ENCODE results near the gene SYT15. TPM values are rescaled to one million over a fixed set of nuclear protein-coding genes. Genes with fewer than 3 reads are reported as not detected.

Gene SYT15
- not detected in 2 replicates for total RNA-seq

DNA sequence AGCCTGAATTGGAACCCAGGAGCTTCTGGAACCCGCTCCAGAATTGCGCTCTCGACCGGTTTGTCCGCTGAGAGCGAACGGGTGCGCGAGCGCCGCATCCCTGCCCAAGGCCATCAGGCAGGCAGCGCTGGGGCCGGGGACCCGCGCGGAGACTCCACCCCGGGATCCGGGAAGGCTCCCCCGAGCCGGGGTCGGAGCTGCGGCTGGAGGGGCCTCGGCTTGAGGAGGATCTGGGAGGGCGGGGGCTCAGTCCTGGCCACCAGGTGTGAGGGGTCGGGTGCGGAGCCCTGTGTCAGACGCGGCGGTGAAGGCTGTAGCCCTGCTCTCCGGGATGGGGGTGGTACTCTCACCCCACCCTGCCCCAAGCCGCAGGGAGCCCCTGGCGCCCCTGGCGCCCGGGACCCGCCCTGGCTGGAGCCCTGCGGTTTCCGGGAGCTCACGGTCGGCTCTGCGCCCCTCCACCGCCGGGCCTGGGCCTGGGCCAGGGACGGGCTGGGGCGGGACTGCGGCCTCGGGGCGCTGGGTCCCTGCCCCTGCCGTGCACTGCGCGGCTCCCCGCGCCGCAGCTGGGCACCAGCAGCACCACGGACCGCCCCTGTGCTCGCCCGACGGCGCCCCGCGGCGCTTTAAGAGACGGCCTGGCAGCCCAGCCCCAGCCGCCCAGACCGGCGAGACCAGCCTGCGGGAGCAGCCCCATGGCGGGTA, at the start of gene SYT15:
SYT15 (plus strand) TSS at position 655 of the 705 bp plus-strand sequence; CDS start at position 696, 41 bp downstream.

DNA sequence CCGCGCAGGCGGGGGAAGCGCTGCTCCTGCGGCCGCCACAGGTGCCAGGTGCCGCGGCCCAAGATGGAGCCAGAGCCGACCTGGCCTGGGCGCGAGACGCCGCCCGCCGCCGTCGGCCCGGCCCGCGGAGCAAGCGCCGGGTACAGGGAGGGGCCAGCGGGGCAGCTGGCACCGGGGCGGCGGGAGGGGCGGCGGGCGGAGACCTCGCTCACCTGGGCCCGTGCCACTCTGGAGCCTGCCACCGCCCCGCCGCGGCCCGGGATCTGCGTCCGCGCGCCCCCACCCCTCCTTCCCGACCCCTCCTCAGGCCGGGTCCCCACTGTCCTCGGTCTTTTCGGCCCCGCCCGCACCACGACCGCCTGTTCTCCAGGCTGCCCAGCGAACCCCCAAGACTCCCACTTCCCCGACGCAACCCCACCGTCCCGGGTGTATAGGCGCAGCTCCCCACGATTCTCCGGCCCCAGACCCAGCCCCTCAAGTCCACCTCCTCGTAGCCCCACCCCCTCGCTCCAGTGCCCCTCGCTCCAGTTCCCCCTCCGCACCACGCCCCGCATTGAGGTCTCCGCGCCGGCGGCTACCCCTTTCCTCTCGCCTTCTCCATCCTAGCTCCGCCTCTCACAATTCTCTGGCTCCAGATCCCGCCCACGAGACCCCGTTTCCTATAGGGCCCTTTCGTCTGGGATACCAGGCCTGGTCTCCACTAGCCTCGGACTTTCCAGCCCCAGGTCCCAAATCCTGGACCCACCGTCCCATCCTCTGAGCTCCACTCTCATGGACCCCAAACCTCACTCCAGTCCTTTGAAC, 22.2 kb upstream of the SYT15 start, which contains the start of gene GPRIN2:
GPRIN2 (minus strand) TSS at position 144 of the 804 bp plus-strand sequence. CDS start 5,922 bp downstream, outside the sequence.

Other genes starting within 250 kb of the SYT15 start
- 291 and 296 TPM in 2 replicates for gene ANXA8L1, start 203.4 kb upstream of the SYT15 start, total RNA-seq
- gene NPY4R, start 113.2 kb upstream of the SYT15 start, total RNA-seq, result 0.07 TPM in 1 of 2 replicates, not detected in the other
- gene GPRIN2, start 22.5 kb upstream of the SYT15 start, total RNA-seq, result 1.6 and 4.3 TPM in 2 replicates